ENCODE measurements around the gene KRT4. TPM values are rescaled to one million over a fixed set of nuclear protein-coding genes. Genes with fewer than 3 reads are reported as not detected.

Gene KRT4
- total RNA-seq, 1 donor from 2014 or later = not detected

DNA sequence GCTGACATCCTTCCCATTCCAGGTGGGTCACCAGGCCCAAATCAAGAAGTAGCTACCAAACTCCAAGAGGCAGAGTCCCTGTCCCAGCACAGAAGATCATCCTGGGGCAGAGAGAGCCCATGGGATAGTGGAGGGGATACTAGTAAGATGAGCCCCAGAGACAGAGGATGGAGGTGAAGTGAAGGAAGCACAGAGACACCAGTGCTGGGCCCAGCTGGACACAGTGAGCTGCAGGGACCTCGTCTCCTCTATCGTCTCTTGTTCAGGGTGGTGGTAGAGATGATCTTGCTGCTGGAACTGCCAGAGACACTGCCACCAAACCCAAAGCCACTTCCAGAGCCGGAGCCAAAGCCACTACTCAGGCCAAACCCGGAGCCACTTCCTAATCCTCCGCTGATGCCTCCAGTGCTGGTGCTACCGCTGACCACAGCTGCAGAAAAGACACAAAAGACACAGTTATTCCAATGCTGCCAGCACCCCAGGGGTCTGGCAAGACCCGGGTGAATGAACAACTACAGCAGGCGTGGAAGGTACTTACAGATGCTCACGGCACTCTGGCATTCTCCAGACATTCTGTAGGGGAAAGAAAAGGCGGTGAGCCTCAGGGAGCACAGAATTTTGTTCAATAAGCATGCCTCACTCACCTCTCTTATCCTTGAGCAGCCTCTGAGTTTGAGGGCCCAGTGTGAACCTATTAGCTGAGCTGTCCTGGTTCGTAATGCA, 6.9 kb downstream of the KRT4 start:
- no peak overlapping the region for H3K4me3 ChIP-seq (ENCODE audit: low read depth, low read length)
- DNase-seq (ENCODE audit: low read depth) = no peak
- TF ChIP-seq, protein P1, sequence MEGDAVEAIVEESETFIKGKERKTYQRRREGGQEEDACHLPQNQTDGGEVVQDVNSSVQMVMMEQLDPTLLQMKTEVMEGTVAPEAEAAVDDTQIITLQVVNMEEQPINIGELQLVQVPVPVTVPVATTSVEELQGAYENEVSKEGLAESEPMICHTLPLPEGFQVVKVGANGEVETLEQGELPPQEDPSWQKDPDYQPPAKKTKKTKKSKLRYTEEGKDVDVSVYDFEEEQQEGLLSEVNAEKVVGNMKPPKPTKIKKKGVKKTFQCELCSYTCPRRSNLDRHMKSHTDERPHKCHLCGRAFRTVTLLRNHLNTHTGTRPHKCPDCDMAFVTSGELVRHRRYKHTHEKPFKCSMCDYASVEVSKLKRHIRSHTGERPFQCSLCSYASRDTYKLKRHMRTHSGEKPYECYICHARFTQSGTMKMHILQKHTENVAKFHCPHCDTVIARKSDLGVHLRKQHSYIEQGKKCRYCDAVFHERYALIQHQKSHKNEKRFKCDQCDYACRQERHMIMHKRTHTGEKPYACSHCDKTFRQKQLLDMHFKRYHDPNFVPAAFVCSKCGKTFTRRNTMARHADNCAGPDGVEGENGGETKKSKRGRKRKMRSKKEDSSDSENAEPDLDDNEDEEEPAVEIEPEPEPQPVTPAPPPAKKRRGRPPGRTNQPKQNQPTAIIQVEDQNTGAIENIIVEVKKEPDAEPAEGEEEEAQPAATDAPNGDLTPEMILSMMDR (conservative IDR thresholded peaks at IDR 0.05; ENCODE audit: low read depth, low read length) = no peak

DNA sequence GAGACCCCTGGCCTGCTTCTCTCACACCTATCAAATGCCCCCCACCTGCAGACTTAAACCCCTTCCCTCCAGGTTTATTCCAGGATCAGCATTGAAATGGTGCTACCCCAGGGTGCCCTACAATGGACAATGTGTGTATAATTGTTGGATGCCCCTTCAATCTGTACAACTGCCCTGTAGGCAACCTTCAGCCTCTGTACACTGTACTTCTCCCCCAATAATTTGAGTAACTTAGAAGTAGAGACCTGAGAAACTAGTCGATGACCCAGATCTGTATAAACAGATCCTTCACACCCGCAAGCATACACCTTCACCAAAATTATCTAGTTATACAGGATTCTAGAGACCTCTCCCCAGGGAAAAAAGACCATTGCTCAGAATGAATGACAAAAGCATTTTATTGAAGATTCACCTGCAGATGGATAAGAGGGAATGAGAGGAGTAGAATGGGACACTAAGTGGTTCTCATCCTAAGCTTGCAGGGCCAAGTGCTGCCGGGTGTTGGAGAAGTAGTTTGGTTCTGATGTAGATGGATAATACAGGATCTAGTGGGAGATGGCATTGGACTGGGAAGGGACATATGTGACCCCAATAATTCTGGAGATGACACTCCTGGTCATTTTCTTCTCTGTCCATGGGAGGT, 7.6 kb downstream of the KRT4 start:
- TF ChIP-seq, protein P1 (conservative IDR thresholded peaks at IDR 0.05; ENCODE audit: low read depth, low read length) = no peak
- no peak overlapping the region for H3K4me3 ChIP-seq (ENCODE audit: low read depth, low read length)
- DNase-seq (ENCODE audit: low read depth) = no peak

DNA sequence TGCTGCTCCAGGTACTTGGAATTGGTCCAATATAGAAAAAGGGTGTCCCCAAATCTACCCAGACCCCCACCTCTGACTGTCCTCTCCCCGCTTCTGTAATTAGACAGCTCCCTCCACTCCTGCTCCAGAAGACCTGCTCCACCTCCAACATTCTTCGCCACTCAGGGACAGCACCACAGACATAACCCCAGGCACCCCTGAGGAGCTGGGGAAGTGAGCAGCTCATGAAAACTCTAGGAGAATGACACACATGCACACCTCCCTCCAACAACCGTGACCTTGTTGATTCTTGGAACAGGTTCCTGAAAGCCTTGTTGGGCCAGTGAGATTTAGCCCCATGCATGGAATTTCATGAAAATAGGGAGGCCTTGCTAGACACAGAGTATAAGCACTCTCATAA, 8.2 kb downstream of the KRT4 start:
- DNase-seq (ENCODE audit: low read depth) = no peak
- TF ChIP-seq, protein P1 (conservative IDR thresholded peaks at IDR 0.05; ENCODE audit: low read depth, low read length) = no peak
- no peak overlapping the region for H3K4me3 ChIP-seq (ENCODE audit: low read depth, low read length)

DNA sequence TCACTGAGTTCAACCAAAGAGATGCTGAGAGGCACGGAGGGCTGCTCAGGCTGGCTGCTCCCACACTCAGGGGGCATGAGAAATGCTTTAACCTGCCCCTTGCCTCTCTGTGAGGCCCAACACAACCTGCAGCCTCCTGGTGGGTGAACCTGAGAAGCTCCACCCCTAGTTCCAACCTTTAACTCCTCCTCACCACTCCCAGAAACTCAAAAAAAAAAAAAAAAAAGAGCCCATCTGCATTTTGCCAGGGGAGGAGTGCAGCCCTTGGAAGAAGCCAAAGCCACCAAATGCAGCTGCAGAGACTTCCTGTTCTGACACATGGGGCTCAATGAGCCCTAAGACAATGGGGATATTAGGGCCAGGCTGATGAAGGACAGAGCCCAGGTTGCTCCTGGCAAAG, 8.9 kb downstream of the KRT4 start:
- no peak overlapping the region for H3K4me3 ChIP-seq (ENCODE audit: low read depth, low read length)
- DNase-seq (ENCODE audit: low read depth) = no peak
- TF ChIP-seq, protein P1 (conservative IDR thresholded peaks at IDR 0.05; ENCODE audit: low read depth, low read length) = no peak

DNA sequence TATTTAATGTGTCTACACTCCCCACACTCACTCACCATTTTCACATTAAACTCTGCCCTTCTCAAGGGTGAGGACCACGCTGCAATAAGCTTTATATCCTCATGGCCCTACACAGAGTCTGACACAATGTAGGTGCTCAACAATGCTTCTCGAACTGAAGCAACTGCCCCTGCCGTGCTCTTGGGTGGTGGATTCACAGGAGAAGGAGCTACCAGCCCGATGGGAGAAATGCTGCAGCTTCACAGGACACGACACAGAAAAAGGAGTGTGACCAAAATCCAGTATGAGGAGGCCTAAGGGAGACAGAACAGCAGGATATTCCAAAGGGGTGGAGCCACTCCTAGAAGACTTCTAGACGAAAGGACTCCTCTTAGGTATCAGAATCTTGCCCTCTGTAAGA, 11.5 kb downstream of the KRT4 start:
- DNase-seq (ENCODE audit: low read depth) = no peak
- TF ChIP-seq, protein P1 (conservative IDR thresholded peaks at IDR 0.05; ENCODE audit: low read depth, low read length) = no peak
- H3K4me3 ChIP-seq (ENCODE audit: low read depth, low read length) = no peak overlapping the region

DNA sequence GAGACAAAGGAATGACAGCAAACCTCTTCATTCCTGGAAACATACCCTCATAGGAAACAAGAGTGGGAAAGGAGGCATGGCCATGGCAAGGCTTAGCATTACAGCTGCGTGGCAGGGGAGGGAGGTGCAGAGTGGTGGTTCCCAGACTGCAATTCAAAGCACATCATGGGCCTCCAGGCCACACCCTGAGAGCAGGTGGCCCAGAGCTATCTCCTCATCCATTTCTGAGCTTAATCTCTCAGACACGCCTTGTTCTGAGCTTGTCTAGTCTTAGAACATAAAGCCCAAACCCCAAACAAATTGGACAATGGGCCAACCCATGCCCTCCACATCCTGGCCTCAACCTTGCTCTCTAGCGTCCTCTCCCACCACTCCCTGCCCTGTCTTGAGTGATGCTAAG, 12.1 kb downstream of the KRT4 start:
- H3K4me3 ChIP-seq (ENCODE audit: low read depth, low read length) = no peak overlapping the region
- DNase-seq (ENCODE audit: low read depth) = no peak
- TF ChIP-seq, protein P1 (conservative IDR thresholded peaks at IDR 0.05; ENCODE audit: low read depth, low read length) = no peak
